OCI-LY3 (cell line): Measurements from ENCODE around the gene FOXO3B.
"Not testable (repeated sequence)": the region's sequence is repeated elsewhere in the genome, so short reads cannot be mapped to it uniquely, and the experiment has no call there.

ENCODE experiments used
- H2AFZ ChIP-seq: fragments of 200-600, 300-600 bp; shearing (Covaris generic); 2 replicates; pipeline ENCODE4 v1.6.0; 2014; ENCODE audit warnings: antibody characterized with exemption, low read depth, low read length
- H3K27ac ChIP-seq: fragments of 200-600, 300-600 bp; sonication (generic); 2 replicates; pipeline ENCODE4 v1.5.1; 2014; ENCODE audit warnings: mild to moderate bottlenecking, low read length, moderate library complexity, mixed read lengths
- H3K27me3 ChIP-seq: fragments of 200-600, 300-600 bp; sonication (generic); 2 replicates; pipeline ENCODE4 v1.6.1; 2014; ENCODE audit warnings: low read depth, low read length, mixed read lengths
- H3K36me3 ChIP-seq: fragments of 200-600, 300-600 bp; sonication (generic); replicated peaks from 2 replicates; pipeline ENCODE3; 2014; ENCODE audit warnings: low read depth, low read length, mixed read lengths
- H3K4me1 ChIP-seq: fragments of 300-600, 200-600 bp; sonication (generic); 2 replicates; pipeline ENCODE4 v1.6.1; 2014; ENCODE audit warnings: low read length, mixed read lengths
- H3K4me2 ChIP-seq: fragments of 200-600, 300-600 bp; sonication (generic); 2 replicates; pipeline ENCODE4 v1.6.1; 2014; ENCODE audit warnings: low read length, mixed read lengths
- H3K4me3 ChIP-seq: fragments of 300-600, 200-600 bp; sonication (generic); 2 replicates; pipeline ENCODE4 v1.5.1; 2014; ENCODE audit warnings: antibody characterized with exemption, mild to moderate bottlenecking, low read length, moderate library complexity
- H3K79me2 ChIP-seq: fragments of 300-600, 200-600 bp; shearing (Covaris generic); 2 replicates; pipeline ENCODE4 v1.6.1; 2014; ENCODE audit warnings: mild to moderate bottlenecking, low read length, mixed read lengths
- H3K9ac ChIP-seq: fragments of 300-600, 200-600 bp; shearing (Covaris generic); 2 replicates; pipeline ENCODE4 v1.6.0; 2014; ENCODE audit warnings: mild to moderate bottlenecking, low read length, moderate library complexity
- H3K9me3 ChIP-seq: fragments of 200-600, 300-600 bp; shearing (Covaris generic); 2 replicates; pipeline ENCODE4 v1.6.1; 2014; ENCODE audit warnings: low read length, mixed read lengths; ENCODE audit not compliant: insufficient read depth
- H4K20me1 ChIP-seq: fragments of 200-600, 300-600 bp; sonication (generic); 2 replicates; pipeline ENCODE4 v1.6.1; 2016; ENCODE audit warnings: low read length, mixed read lengths; ENCODE audit not compliant: insufficient read depth

The FOXO3B gene

DNA sequence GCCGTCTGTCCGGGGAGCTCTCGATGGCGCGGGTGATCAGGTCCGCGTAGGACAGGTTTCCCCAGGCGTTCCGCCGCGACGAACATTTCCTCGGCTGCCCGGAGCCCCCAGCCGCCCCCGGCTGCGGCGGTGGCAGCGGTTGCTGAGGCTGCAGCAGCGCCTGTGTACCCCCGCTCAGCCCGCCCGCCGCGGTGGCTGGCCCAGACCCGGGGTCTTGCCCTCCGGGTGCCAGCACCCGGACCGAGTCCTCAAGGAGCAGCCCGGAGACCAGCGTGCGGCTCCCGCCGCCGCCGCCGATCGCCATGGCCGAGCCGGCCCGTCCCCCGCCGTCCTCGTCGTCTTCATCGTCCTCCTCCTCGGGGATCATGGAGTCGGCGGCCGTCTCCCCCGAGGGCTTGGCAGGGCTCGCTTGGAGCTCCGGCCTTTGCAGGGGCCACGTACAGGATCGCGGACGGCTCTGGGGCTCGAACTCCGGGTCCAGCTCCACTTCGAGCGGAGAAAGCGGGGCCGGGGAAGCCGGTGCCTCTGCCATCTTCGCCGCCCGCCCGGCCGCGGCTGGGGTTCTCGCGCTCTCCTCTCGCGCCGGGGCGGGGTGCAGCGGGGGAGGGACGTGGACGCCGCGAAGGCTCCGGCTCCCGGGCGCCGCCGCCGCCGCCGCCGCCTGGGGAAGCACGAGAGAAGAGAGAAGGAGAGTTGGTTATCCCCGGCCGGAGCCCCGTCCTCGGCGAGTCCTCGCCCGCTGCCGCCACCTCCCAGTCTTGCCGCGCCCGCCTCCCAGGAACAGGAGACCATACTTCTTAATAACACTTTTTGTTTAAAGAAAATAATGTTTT is 9.5 kb downstream of the FOXO3B start:
- H3K9ac ChIP-seq, H3K79me2 ChIP-seq, H3K9me3 ChIP-seq, H3K36me3 ChIP-seq, H2AFZ ChIP-seq, H4K20me1 ChIP-seq, H3K4me1 ChIP-seq, H3K4me3 ChIP-seq, H3K27ac ChIP-seq, H3K4me2 ChIP-seq, H3K27me3 ChIP-seq: not testable (repeated sequence)

DNA sequence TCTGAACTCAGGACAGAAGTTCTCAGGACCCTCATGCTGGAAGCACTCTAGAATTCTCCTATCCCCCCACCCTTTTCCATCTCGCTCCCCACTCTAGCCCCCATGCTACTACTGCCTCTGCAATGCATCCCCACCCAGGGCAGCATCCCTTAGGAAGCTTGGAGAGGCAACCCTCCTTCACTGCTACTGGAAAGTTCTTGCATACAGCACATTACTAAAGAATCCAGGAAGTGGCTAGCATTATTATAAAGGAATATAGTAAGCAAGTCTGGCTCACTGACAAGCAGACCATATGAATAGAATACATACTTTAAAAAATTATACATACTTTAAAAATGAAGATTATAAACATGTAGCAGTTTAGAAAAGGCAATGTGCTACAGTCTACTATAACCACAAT is 13.5 kb downstream of the FOXO3B start:
- not testable (repeated sequence) for H3K36me3 ChIP-seq, H3K9me3 ChIP-seq, H3K27me3 ChIP-seq

DNA sequence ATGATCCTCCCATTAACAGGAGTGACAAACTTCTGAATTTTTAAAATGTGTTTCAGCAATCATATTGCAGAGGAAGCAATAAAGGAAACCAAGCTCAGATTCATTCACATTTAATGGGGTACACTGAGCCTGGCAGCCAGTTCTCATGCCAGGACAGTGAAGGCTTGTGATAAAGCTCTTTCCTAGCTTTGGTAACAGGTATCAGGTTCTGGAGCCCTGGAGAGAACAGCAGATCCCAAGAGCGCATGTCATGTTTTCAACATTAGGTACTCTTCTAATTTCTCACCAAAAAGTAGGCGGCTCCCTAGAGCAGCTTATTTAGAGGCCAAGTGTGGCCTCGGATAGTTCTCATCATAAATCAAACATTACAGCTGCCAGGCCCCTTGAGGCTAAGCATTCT is 14.6 kb downstream of the FOXO3B start:
- not testable (repeated sequence) for H4K20me1 ChIP-seq, H2AFZ ChIP-seq, H3K36me3 ChIP-seq, H3K27ac ChIP-seq, H3K4me3 ChIP-seq, H3K27me3 ChIP-seq, H3K4me1 ChIP-seq, H3K9me3 ChIP-seq, H3K4me2 ChIP-seq, H3K79me2 ChIP-seq, H3K9ac ChIP-seq

More for the DNA sequence above, 13.5 kb downstream of the FOXO3B start:
- not testable (repeated sequence) for H3K4me1 ChIP-seq, H2AFZ ChIP-seq, H3K27ac ChIP-seq, H3K9ac ChIP-seq, H3K79me2 ChIP-seq, H3K4me2 ChIP-seq, H3K4me3 ChIP-seq, H4K20me1 ChIP-seq

DNA sequence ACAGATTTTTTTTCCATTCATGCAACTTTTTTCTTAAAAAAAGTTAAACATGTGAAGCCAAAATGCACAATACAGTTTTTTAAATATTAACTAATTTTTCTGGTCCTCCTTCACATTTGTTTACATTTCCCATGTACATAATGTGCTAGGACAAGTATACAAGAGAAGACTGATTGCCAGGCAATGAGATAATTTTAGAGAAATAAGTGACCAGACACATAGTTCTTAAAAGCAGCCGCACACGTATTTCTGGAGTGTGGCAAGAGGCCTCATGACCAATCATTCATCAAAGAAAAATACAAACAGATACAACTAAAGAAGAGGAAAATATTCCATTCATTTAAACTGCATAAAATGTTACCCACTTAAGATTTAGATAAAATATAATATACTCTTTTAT is 15.8 kb downstream of the FOXO3B start:
- H3K9me3 ChIP-seq, H3K4me1 ChIP-seq, H3K27ac ChIP-seq, H3K9ac ChIP-seq, H3K36me3 ChIP-seq, H3K79me2 ChIP-seq, H3K4me3 ChIP-seq, H3K27me3 ChIP-seq, H3K4me2 ChIP-seq, H2AFZ ChIP-seq, H4K20me1 ChIP-seq: not testable (repeated sequence)

DNA sequence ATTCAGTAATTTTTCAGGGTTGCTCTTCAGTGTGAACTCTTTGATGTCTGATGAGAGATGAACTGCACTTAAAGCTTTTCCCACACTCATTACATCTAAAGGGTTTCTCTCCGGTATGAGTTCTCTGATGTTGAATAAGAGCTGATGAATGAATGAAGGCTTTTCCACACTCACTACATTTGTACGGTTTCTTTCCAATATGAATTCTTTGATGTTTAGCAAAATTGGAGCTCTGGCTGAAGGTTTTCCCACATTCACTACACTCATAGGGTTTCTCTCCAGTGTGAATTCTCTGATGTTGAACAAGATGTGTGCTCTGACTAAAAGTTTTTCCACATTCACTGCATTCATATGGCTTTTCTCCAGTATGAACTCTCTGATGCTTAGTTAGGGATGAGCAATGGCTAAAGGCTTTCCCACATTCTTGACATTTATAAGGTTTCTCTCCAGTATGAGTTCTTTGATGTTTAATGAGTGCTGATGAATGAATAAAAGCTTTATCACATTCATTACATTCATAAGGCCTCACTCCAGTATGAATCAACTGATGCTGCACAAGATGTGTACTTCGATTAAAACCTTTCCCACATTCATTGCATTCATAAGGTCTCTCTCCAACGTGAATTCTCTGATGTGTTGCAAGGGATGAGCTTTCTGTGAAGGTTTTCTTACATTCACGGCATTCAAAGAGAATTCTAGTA is 20.0 kb downstream of the FOXO3B start:
- not testable (repeated sequence) for H3K4me1 ChIP-seq, H3K9me3 ChIP-seq, H3K79me2 ChIP-seq, H4K20me1 ChIP-seq, H3K27me3 ChIP-seq, H3K9ac ChIP-seq, H3K4me2 ChIP-seq, H3K4me3 ChIP-seq, H2AFZ ChIP-seq, H3K36me3 ChIP-seq, H3K27ac ChIP-seq

DNA sequence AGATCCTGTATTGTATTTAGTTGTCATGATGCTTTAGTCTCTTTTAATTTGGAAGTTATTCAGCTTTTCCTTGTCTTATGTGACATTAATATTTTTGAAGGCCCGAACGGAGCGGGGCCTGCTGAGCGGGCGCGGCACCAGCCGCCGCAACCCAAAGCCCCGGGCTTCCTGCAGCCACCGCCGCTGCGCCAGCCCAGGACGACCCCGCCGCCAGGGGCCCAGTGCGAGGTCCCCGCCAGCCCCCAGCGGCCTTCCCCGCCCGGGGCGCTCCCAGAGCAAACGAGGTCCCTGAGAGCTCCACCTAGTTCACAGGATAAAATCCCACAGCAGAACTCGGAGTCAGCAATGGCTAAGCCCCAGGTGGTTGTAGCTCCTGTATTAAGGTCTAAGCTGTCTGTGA is 32.0 kb downstream of the FOXO3B start:
- H3K4me1 ChIP-seq, H4K20me1 ChIP-seq, H3K27ac ChIP-seq, H3K79me2 ChIP-seq, H3K9me3 ChIP-seq, H3K36me3 ChIP-seq, H3K9ac ChIP-seq, H2AFZ ChIP-seq, H3K4me2 ChIP-seq, H3K27me3 ChIP-seq, H3K4me3 ChIP-seq: not testable (repeated sequence)

DNA sequence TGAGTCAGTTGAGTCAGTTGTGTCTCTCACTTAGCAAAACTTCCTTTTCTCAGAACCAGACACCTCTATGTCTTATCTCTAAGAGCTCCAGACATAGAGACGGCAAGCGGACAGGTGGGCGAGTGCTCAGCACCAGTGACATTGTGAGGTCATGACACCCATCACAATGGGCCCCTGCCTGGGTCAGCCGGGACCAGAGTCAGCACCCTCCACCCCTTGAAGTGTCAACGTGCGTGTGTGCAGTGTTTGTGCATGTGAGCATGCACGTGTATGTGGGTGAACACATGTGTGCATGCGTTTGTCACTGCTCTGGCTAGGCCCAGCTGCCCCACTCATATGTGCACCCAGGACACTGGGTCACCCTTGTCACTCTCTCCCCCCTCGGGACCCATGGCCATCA is 37.8 kb downstream of the FOXO3B start, which contains the start of gene TBC1D28:
TSS of gene TBC1D28 (minus strand) at position 101 of the 400 bp plus-strand sequence. CDS start 3,039 bp downstream, outside the sequence.
- not testable (repeated sequence) for H3K4me1 ChIP-seq, H3K36me3 ChIP-seq, H2AFZ ChIP-seq, H3K27ac ChIP-seq, H3K9ac ChIP-seq, H3K79me2 ChIP-seq, H3K4me3 ChIP-seq, H3K9me3 ChIP-seq, H3K27me3 ChIP-seq, H3K4me2 ChIP-seq, H4K20me1 ChIP-seq

DNA sequence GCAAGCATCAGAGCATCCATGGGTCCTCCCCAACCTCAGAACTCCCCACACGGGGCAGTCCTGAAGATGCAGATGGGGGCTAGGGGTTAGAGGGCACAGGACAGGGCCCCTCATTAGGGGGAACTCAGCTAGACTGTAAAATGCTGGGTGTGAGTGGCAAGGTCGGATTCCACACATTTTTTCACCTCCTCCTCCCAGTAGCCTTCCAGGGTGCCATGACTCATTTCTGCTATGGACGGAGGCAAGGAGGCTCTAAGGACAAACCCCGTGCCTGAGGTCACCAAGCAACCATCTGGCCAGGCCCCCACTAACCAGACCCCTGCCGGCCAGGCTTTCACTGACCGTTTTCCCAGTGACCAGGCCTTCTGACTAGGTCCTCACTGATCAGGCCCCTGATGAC is 39.0 kb downstream of the FOXO3B start:
- H3K4me3 ChIP-seq, H3K9me3 ChIP-seq: not testable (repeated sequence)

DNA sequence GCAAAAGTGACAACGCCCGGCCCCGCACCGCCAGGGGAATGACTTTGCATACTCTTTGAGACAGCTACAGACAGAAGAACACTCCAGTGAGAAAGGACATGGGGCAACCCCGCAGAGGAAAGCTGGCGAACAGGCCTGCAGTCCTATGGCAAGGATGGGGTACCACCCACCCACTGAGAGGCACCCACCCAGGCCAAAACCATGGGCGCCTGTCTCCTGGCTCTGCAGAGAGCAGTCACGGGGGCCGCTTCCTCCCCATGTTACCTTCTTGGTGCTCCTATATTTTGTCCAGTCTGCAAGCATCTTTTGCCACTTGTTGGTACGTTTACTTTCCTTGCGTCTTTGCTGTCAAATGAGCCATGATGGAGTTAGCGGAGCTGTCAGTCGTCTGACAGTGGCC is 43.8 kb downstream of the FOXO3B start:
- H3K27me3 ChIP-seq, H4K20me1 ChIP-seq, H3K36me3 ChIP-seq, H3K79me2 ChIP-seq, H3K9me3 ChIP-seq, H2AFZ ChIP-seq, H3K4me2 ChIP-seq, H3K9ac ChIP-seq, H3K27ac ChIP-seq, H3K4me3 ChIP-seq, H3K4me1 ChIP-seq: not testable (repeated sequence)

More for the DNA sequence above, 39.0 kb downstream of the FOXO3B start:
- H3K27ac ChIP-seq, H3K4me1 ChIP-seq, H3K27me3 ChIP-seq, H3K36me3 ChIP-seq, H4K20me1 ChIP-seq, H3K79me2 ChIP-seq, H2AFZ ChIP-seq, H3K4me2 ChIP-seq, H3K9ac ChIP-seq: not testable (repeated sequence)
